K562 (cell line): ENCODE data around the gene DAZAP1. TPM values are rescaled to one million over a fixed set of nuclear protein-coding genes. Genes with fewer than 3 reads are reported as not detected.

Experiments
- ATAC-seq: fragments of 200-7000 bp; cut with Tn5 transposase; 3 replicates; pipeline ENCODE4 v1.9.1; 2020; ENCODE audit warnings: moderate library complexity
- BruUV-seq: library from RNA; stranded (reverse); fragments of 400-500 nt; replicated peaks from 2 replicates; lab custom pipeline; 2021; lab: Mats Ljungman, UMichigan
- CTCF ChIA-PET: fragments of 300-600 bp; formaldehyde crosslinking; extraction: SDS; loops from one replicate; lab custom pipeline; 2021; ENCODE audit warnings: low intra/inter-chr PET ratio; lab: Yijun Ruan, JAX
- POLR2A ChIA-PET: fragments of 300-600, 350-650 bp; sonication (Branson Sonifier 250); formaldehyde crosslinking; extraction: SDS; loops from one replicate; lab custom pipeline; 2021; ENCODE audit warnings: antibody characterized with exemption, inconsistent platforms; lab: Yijun Ruan, JAX
- DNase-seq, 4 experiments: peaks; one replicate each; pipeline versions ENCODE4 v3.0.0 to v3.0.0-alpha.2; 2011 to 2018; ENCODE audit warnings: low spot score in 3 of 4, mixed read lengths in 3 of 4; ENCODE audit errors: extremely low read depth in 1 of 4
- FAIRE-seq: peaks from 2 replicates; lab custom pipeline; 2011; peaks lifted over from hg19 to GRCh38; lab: Jason Lieb, UNC
- H2AFZ ChIP-seq: 2 replicates; pipeline ENCODE4 v1.6.0; 2011; ENCODE audit warnings: low read depth, low read length, control low read depth, inconsistent platforms
- H3K27ac ChIP-seq: fragments of 200-600 bp; 3 replicates; pipeline ENCODE4 v1.8.0; 2011; ENCODE audit warnings: low read depth, mild to moderate bottlenecking, control low read depth, inconsistent platforms, low read length, moderate library complexity, mixed read lengths; ENCODE audit errors: extremely low read depth
- H3K27me3 ChIP-seq, 2 experiments: fragments of 300-600 bp in 1 of 2; 2 replicates in 1 of 2; 3 replicates in 1 of 2; pipeline versions ENCODE4 v1.6.0 to v1.8.0; 2011; ENCODE audit warnings: inconsistent platforms in 2 of 2, low read length in 2 of 2, mild to moderate bottlenecking in 1 of 2, mixed read lengths in 1 of 2, moderate library complexity in 1 of 2; ENCODE audit not compliant: control insufficient read depth in 2 of 2, insufficient read depth in 2 of 2
- H3K36me3 ChIP-seq: fragments of 300-600 bp; 3 replicates; pipeline ENCODE4 v1.8.0; 2011; ENCODE audit warnings: mild to moderate bottlenecking, low read length, inconsistent platforms; ENCODE audit not compliant: control insufficient read depth, insufficient read depth
- H3K4me1 ChIP-seq, 2 experiments: fragments of 200-600 bp in 1 of 2; replicated peaks in 1 of 2; 2 replicates in 1 of 2; 3 replicates in 1 of 2; pipeline versions ENCODE4 v1.5.1 to v1.8.0; 2011; ENCODE audit warnings: inconsistent platforms in 2 of 2, low read length in 2 of 2, mild to moderate bottlenecking in 1 of 2, mixed read lengths in 1 of 2, moderate library complexity in 1 of 2; ENCODE audit not compliant: control insufficient read depth in 2 of 2, insufficient read depth in 2 of 2
- H3K4me2 ChIP-seq: 2 replicates; pipeline ENCODE4 v1.6.1; 2011; ENCODE audit warnings: low read length, control low read depth, inconsistent platforms, mixed read lengths; ENCODE audit not compliant: insufficient read depth
- H3K4me3 ChIP-seq: fragments of 200-600 bp; sonication (generic), shearing (Covaris generic); 2 replicates; pipeline ENCODE4 v1.5.1; 2016; ENCODE audit warnings: control low read depth, inconsistent platforms
- H3K79me2 ChIP-seq: fragments of 200-600 bp; 3 replicates; pipeline ENCODE4 v1.8.0; 2011; ENCODE audit warnings: low read length, inconsistent platforms; ENCODE audit not compliant: control insufficient read depth, insufficient read depth
- H3K9ac ChIP-seq, 2 experiments: 2 replicates each; pipeline versions ENCODE4 v1.6.0 to v1.6.1; 2011; ENCODE audit warnings: low read depth in 2 of 2, low read length in 2 of 2, control low read depth in 1 of 2, inconsistent platforms in 1 of 2, mild to moderate bottlenecking in 1 of 2, mixed read lengths in 1 of 2; ENCODE audit not compliant: insufficient read depth in 1 of 2
- H3K9me1 ChIP-seq: one replicate; pipeline ENCODE4 v1.6.0; 2011; ENCODE audit warnings: inconsistent platforms, mild to moderate bottlenecking, low read length, moderate library complexity; ENCODE audit not compliant: control insufficient read depth, insufficient read depth
- H3K9me3 ChIP-seq: replicated peaks from 2 replicates; pipeline ENCODE4 v1.5.1; 2011; ENCODE audit warnings: low read depth, low read length, inconsistent platforms; ENCODE audit not compliant: control insufficient read depth, insufficient read depth
- H4K20me1 ChIP-seq: replicated peaks from 2 replicates; pipeline ENCODE4 v1.6.1; 2011; ENCODE audit warnings: low read length, inconsistent platforms, mixed read lengths; ENCODE audit not compliant: control insufficient read depth, insufficient read depth
- GTF2A2 ChIP-seq: IDR thresholded peaks from 2 replicates; pipeline ENCODE4 v1.6.1; 2016; ENCODE audit warnings: mild to moderate bottlenecking, missing genetic modification characterization, missing compliant biosample characterization
- POLR2G ChIP-seq: fragments of 200-400 bp; formaldehyde crosslinking; IDR thresholded peaks from 2 replicates; pipeline ENCODE4 v1.6.1; 2017; ENCODE audit warnings: low read depth, mild to moderate bottlenecking, antibody characterized with exemption, low read length, moderate library complexity
- RBFOX2 ChIP-seq: fragments of 200-400 bp; formaldehyde crosslinking; IDR thresholded peaks from 2 replicates; pipeline ENCODE4 v1.6.1; 2017; ENCODE audit warnings: low read depth, mild to moderate bottlenecking, low read length, moderate library complexity
- ZC3H4 ChIP-seq: sonication (generic); formaldehyde crosslinking; IDR thresholded peaks from 2 replicates; pipeline ENCODE4 v1.9.0; 2021; ENCODE audit warnings: missing genetic modification reagents, borderline replicate concordance
- ZFP1 ChIP-seq: fragments of 450-650 bp; formaldehyde crosslinking; IDR thresholded peaks from 2 replicates; pipeline ENCODE4 v1.4.0; 2020; ENCODE audit warnings: mild to moderate bottlenecking, mixed read lengths
- ZNF586 ChIP-seq: fragments of 450-650 bp; formaldehyde crosslinking; conservative IDR thresholded peaks from 2 replicates; pipeline ENCODE4 v1.4.0; 2020; ENCODE audit warnings: mild to moderate bottlenecking, moderate library complexity
- WGBS: fragments of 100-300 bp; shearing (Covaris generic); methylation state at CpG from one replicate; pipeline ENCODE4 v1.1.6; 2016; ENCODE audit warnings: low coverage, mixed read lengths; ENCODE audit not compliant: insufficient coverage; ENCODE audit errors: missing lambda C conversion rate; 5-methylcytosine and 5-hydroxymethylcytosine counted together
- in situ Hi-C: fragments of 300-500 bp; cut with MboI; formaldehyde crosslinking; loops from 4 replicates; pipeline ENCODE4 v1.15.0; 2018; ENCODE audit warnings: inconsistent platforms, mixed read lengths
- intact Hi-C: fragments of 100-400 bp; cut with micrococcal nuclease; formaldehyde crosslinking; loops from 2 replicates; pipeline ENCODE4 v1.14.2; 2022
- polyA plus RNA-seq, 8 experiments: library from polyadenylated mRNA; depleted of rRNA in 4 of 8; stranded (reverse) in 5 of 8; unstranded in 3 of 8; fragments of >200 nt; fragmentation: Nextera tagmentation in 2 of 8; fragmentation: Illumina TruSeq in 1 of 8; extraction: Ambion mirVana in 2 of 8; extraction: Trizol in 1 of 8; gene quantifications; 2 replicates each; pipeline versions ENCODE4 v1.2.1 to v1.2.3, GENCODE V29; 2011 to 2014; ENCODE audit warnings: inconsistent platforms in 1 of 8, missing spikeins in 1 of 8
- total RNA-seq, 7 experiments: library from RNA; depleted of rRNA in 6 of 7; stranded (reverse); fragments of >200 nt in 6 of 7; fragmentation: Illumina TruSeq in 2 of 7; extraction: Trizol in 2 of 7; gene quantifications; 2 replicates each; pipeline versions ENCODE4 v1.2.1 to v1.2.3, GENCODE V29; 2011 to 2021; ENCODE audit warnings: low replicate concordance in 1 of 7
- TF ChIP-seq, protein P1 (sequence below): sonication (generic); formaldehyde crosslinking; IDR thresholded peaks from 2 replicates; pipeline ENCODE4 v1.8.1; 2023; ENCODE audit warnings: mild to moderate bottlenecking, missing genetic modification reagents

The DAZAP1 gene
- total and polyA plus RNA-seq, 9 of the 15 experiments (the other 6 are each of a cell fraction or from before 2014, with no cell fraction given), result 10.8 to 289 (median 142) TPM

DNA sequence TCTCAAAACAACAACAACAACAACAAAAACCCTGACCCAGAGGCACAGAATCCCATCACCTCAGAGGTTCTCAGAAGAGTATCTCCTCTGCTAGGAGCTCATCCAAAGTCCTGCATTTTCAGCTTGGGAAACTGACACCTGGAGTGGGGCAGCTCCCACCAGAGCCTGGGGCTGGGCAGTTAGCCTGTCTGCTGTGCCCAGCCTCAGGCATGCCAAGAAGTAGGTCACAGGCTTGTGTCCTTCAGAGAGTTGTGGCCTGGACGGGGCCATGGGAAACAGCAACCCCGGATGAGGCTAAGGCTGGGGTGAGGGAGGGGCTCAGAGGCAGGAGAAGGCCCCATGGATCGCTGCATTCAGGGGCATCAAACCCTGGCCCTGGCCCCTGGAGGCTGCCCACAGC lies 21.6 kb upstream of the DAZAP1 start:
- Histone ChIP-seq H3K4me2 (no peak overlapping the region), H3K79me2 (peaks cover 45% of the 10 kb centered on the region), H3K27me3 (no peaks in the 10 kb centered on the region), H3K9me1 (no peaks in the 10 kb centered on the region), H3K9ac (peak overlapping the region in 1 of 2 experiments; percentile 41; a peak in 2 of 4 replicates), H2AFZ (no peak overlapping the region), H3K4me1 (peaks cover 0 to 50% of the 10 kb centered on the region in 2 experiments; a peak in 2 of 5 replicates), H3K27ac (no peak overlapping the region), H3K9me3 (no peaks in the 10 kb centered on the region), H3K36me3 (peaks cover 54% of the 10 kb centered on the region; the same call in 2 of the 3 replicates), H4K20me1 (peaks cover 5% of the 10 kb centered on the region), H3K4me3 (no peak overlapping the region)
- peak; percentile 49; the same call in 1 of the 2 replicates for TF ChIP-seq RBFOX2
- TF ChIP-seq GTF2A2 (tag), result no peak
- TF ChIP-seq ZC3H4 (CRISPR knock-in tag), result 0 out of 2 replicates have a peak, but pooled peaks have one; percentile 41
- 96% methylated on average over 3 of the region's 3 CpGs for WGBS
- FAIRE-seq, result no peak
- ATAC-seq, result no peak
- BruUV-seq, result no TSS peak
- intact Hi-C loops, result no loop called here
- DNase-seq, result no peak
- ChIA-PET POLR2A (interaction anchor here (0.9 to 1.3 kb wide), 2 partner anchors 11 to 29 kb away, joined by 4 to 6 read pairs; no protein-coding TSS in a partner anchor), CTCF (no interaction called here)
- in situ Hi-C loops, result no loop called here

DNA sequence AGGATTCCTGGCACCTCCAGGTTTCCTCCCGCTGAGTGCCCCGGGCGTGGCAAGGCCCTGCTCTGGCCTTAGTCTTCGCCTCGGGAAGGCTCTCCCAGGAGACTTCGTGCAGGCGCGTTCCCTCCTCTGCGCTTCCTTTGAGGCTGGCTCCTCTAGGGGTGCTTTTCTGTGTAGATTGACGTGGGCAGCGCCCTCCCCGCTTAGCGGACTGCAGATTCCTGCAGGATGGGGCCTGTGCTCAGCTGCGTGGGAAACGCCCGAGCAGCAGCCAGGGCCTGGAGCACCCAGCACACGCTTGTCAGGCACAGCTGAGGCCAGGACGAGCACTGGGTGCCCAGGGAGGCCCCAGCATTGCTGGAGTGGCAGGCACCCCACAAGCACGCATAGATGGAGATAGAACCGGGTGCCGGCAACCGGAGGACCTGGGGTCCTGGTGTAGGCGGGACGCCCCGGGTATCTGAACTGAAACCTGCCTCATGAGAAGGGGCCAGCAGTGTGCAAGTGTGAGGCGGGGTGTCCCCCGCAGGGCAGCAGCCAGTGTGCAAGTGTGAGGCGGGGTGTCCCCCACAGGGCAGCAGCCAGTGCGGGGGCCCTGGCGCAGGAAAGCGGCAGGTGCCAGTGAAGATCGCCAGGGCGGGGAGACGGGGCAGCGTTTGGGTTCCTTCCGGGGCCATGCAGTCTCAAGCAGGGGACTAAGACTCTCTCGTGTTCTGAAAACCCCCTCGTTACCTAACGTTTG lies 20.3 kb upstream of the DAZAP1 start:
- no TSS peak for BruUV-seq
- no peak overlapping the region for H2AFZ ChIP-seq
- 97% methylated on average over 24 of the region's 39 CpGs for WGBS
- ATAC-seq (no peak), DNase-seq (no peak), FAIRE-seq (no peak)
- H3K4me2 ChIP-seq, result no peak overlapping the region
- CTCF ChIA-PET, result no interaction called here
- H3K79me2 ChIP-seq, result peaks cover 45% of the 10 kb centered on the region
- H3K9me3 ChIP-seq, result no peaks in the 10 kb centered on the region
- H3K9ac ChIP-seq, result peak overlapping the region in 1 of 2 experiments; percentile 2; a peak in 2 of 4 replicates
- H3K27me3 ChIP-seq, result no peaks in the 10 kb centered on the region
- POLR2A ChIA-PET, result interaction anchor here (0.5 kb wide), 1 partner anchor 88 kb away, joined by 4 read pairs; no protein-coding TSS in a partner anchor
- H3K4me3 ChIP-seq, result no peak overlapping the region
- peaks cover 0 to 52% of the 10 kb centered on the region in 2 experiments; a peak in 2 of 5 replicates for H3K4me1 ChIP-seq
- intact Hi-C loops, result no loop called here
- no peak for TF ChIP-seq ZNF586 (CRISPR knock-in tag)
- TF ChIP-seq POLR2G, result 0 out of 2 replicates have a peak, but pooled peaks have one; percentile 35
- TF ChIP-seq RBFOX2, result peak; percentile 32
- no peak for TF ChIP-seq ZFP1 (CRISPR knock-in tag)
- TF ChIP-seq, protein P1, sequence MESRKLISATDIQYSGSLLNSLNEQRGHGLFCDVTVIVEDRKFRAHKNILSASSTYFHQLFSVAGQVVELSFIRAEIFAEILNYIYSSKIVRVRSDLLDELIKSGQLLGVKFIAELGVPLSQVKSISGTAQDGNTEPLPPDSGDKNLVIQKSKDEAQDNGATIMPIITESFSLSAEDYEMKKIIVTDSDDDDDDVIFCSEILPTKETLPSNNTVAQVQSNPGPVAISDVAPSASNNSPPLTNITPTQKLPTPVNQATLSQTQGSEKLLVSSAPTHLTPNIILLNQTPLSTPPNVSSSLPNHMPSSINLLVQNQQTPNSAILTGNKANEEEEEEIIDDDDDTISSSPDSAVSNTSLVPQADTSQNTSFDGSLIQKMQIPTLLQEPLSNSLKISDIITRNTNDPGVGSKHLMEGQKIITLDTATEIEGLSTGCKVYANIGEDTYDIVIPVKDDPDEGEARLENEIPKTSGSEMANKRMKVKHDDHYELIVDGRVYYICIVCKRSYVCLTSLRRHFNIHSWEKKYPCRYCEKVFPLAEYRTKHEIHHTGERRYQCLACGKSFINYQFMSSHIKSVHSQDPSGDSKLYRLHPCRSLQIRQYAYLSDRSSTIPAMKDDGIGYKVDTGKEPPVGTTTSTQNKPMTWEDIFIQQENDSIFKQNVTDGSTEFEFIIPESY (CRISPR knock-in tag), result peak; percentile 87
- no peak overlapping the region for H3K27ac ChIP-seq
- peaks cover 5% of the 10 kb centered on the region for H4K20me1 ChIP-seq
- in situ Hi-C loops, result no loop called here
- H3K9me1 ChIP-seq, result no peaks in the 10 kb centered on the region
- H3K36me3 ChIP-seq, result peaks cover 60% of the 10 kb centered on the region; the same call in 2 of the 3 replicates
